ENCODE results near the gene ALDH1L1. TPM values are rescaled to one million over a fixed set of nuclear protein-coding genes. Genes with fewer than 3 reads are reported as not detected.
"Not testable (repeated sequence)": the region's sequence is repeated elsewhere in the genome, so short reads cannot be mapped to it uniquely, and the experiment has no call there.

The ALDH1L1 gene
- total RNA-seq, 2 donors from 2014 or later, result 54.7 to 65.3 TPM

GRCh38 chr3:126100634-126101301 lies 79.6 kb downstream of the ALDH1L1 start:
- Histone ChIP-seq H3K4me1 (no peaks in the 10 kb centered on the region), H3K27me3 (no peaks in the 10 kb centered on the region), H3K36me3 (replicated peaks in 1 of 2; ENCODE audit: insufficient read depth in 1 of 2, low read depth in 2 of 2) (peaks cover 0 to 3% of the 10 kb centered on the region in 2 donors), H3K9me3 (peaks cover 0 to 14% (median 0%) of the 10 kb centered on the region in 3 donors), H3K27ac (no peak overlapping the region), H3K4me3 (no peak overlapping the region)
- 75 to 87% methylated on average over 11 to 18 of the region's 18 CpGs for WGBS, 2 donors
- TF ChIP-seq POLR2A (IDR thresholded peaks at IDR 0.05) (no peak), CTCF (IDR thresholded peaks at IDR 0.05) (no peak)
- no peak for ATAC-seq
- intact Hi-C loops (cut with DNase I), result no loop called here
- DNase-seq, result no peak

- TF ChIP-seq POLR2A (IDR thresholded peaks at IDR 0.05), result no peak
- TF ChIP-seq CTCF (IDR thresholded peaks at IDR 0.05), result no peak
- Histone ChIP-seq H3K9me3 (peaks cover 0 to 14% (median 0%) of the 10 kb centered on the region in 3 donors), H3K4me3 (no peak overlapping the region), H3K27me3 (no peaks in the 10 kb centered on the region), H3K27ac (no peak overlapping the region), H3K4me1 (no peaks in the 10 kb centered on the region), H3K36me3 (replicated peaks in 1 of 2; ENCODE audit: insufficient read depth in 1 of 2, low read depth in 2 of 2) (peaks cover 0 to 3% of the 10 kb centered on the region in 2 donors)
- ATAC-seq (no peak), DNase-seq (no peak)
- WGBS, 2 donors, result 91 to 95% methylated on average over 4 of the region's 4 CpGs
- intact Hi-C loops (cut with DNase I), result no loop called here
Observed at GRCh38 chr3:126100269-126100633, 80.1 kb downstream of the ALDH1L1 start.

GRCh38 chr3:126098391-126098858 lies 82.0 kb downstream of the ALDH1L1 start:
- intact Hi-C loops (cut with DNase I), result no loop called here
- Histone ChIP-seq H3K9me3 (peaks cover 0 to 14% (median 0%) of the 10 kb centered on the region in 3 donors), H3K27ac (no peak overlapping the region), H3K4me1 (no peaks in the 10 kb centered on the region), H3K27me3 (no peaks in the 10 kb centered on the region), H3K4me3 (no peak overlapping the region), H3K36me3 (replicated peaks in 1 of 2; ENCODE audit: insufficient read depth in 1 of 2, low read depth in 2 of 2) (peaks cover 0 to under 1% of the 10 kb centered on the region in 2 donors)
- 88 to 90% methylated on average over 2 of the region's 2 CpGs for WGBS, 2 donors
- ATAC-seq (no peak), DNase-seq (no peak)
- no peak for TF ChIP-seq CTCF (IDR thresholded peaks at IDR 0.05)
- no peak for TF ChIP-seq POLR2A (IDR thresholded peaks at IDR 0.05)

GRCh38 chr3:126097801-126098200 lies 82.6 kb downstream of the ALDH1L1 start:
- TF ChIP-seq CTCF (IDR thresholded peaks at IDR 0.05), result no peak
- no peak for TF ChIP-seq POLR2A (IDR thresholded peaks at IDR 0.05)
- no peaks in the 10 kb centered on the region for H3K36me3 ChIP-seq (replicated peaks in 1 of 2; ENCODE audit: insufficient read depth in 1 of 2, low read depth in 2 of 2)
- H3K27me3 ChIP-seq, result no peaks in the 10 kb centered on the region
- no peak overlapping the region for H3K4me3 ChIP-seq
- H3K27ac ChIP-seq, result no peak overlapping the region
- intact Hi-C loops (cut with DNase I), result no loop called here
- no peak for DNase-seq
- peaks cover 0 to 14% (median 0%) of the 10 kb centered on the region in 3 donors for H3K9me3 ChIP-seq
- ATAC-seq, result no peak
- H3K4me1 ChIP-seq, result no peaks in the 10 kb centered on the region

- ATAC-seq; H3K27ac ChIP-seq; DNase-seq; intact Hi-C loops (cut with DNase I); H3K27me3 ChIP-seq; H3K4me1 ChIP-seq; H3K36me3 ChIP-seq (replicated peaks in 1 of 2; ENCODE audit: insufficient read depth in 1 of 2, low read depth in 2 of 2); H3K4me3 ChIP-seq: not testable (repeated sequence)
- WGBS, 2 donors, result 70 to 74% methylated on average over 6 of the region's 6 CpGs
- H3K9me3 ChIP-seq, result peaks cover 0 to 14% (median 0%) of the 10 kb centered on the region in 3 donors
Observed at GRCh38 chr3:126096274-126096673, 84.1 kb downstream of the ALDH1L1 start.

GRCh38 chr3:126092128-126092527 lies 88.3 kb downstream of the ALDH1L1 start:
- 92 to 93% methylated on average over 5 of the region's 5 CpGs for WGBS, 2 donors
- H3K27me3 ChIP-seq; DNase-seq; H3K27ac ChIP-seq; H3K36me3 ChIP-seq (replicated peaks in 1 of 2; ENCODE audit: insufficient read depth in 1 of 2, low read depth in 2 of 2); H3K4me1 ChIP-seq; intact Hi-C loops (cut with DNase I); H3K4me3 ChIP-seq; ATAC-seq: not testable (repeated sequence)
- peaks cover 0 to 12% (median 0%) of the 10 kb centered on the region in 3 donors for H3K9me3 ChIP-seq

Data from body of pancreas (tissue), 4 donors.